Stimulated activated CD8-positive, alpha-beta memory T cell treated with anti-CD3 and anti-CD28 coated beads, Interleukin-2, amount 100 ng/mL, for 1 hour (primary cell): ENCODE data around the gene CTTNBP2.

Experiments
- DNase-seq, 2 donors: peaks; one replicate each; pipeline ENCODE4 v3.0.0-alpha.2; 2020; ENCODE audit warnings: low read depth in 2 of 2

CTTNBP2 gene

DNA sequence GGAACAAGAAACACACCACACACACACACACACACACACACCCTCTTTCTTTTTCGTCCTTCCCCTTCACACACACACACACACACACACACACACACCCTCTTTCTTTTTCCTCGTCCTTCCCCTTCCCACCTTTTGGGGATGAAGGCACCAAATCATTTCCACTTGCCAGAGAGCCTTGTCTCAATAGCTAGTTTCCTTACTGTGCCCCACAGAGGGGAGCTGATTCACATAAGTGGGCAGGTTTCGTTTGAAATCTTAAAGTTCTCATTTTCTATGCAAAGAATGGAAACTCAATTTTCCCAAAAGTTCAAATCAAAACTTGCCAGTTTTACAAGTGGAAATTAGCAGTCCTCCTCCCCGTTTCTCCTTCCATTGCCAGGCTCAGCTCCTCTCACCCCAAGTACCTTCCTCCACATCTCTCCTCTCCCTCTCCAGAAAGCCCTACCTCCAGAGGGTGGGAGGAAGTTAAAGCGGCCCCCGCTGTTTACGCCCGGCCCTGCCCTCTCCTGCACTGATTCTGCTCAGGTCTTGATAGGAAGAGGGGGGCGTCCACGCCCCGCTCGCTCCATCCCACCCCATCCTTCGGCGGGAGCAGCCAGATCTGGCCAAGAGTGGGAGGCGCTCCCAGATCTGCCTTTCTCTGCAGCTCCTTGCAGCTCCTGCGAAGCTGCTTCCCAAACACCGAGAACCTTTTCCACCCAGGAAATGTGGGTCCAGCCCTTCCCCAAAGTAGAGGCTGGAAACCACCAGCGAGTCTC is 1.3 kb downstream of the CTTNBP2 start:
- DNase-seq: no peak

DNA sequence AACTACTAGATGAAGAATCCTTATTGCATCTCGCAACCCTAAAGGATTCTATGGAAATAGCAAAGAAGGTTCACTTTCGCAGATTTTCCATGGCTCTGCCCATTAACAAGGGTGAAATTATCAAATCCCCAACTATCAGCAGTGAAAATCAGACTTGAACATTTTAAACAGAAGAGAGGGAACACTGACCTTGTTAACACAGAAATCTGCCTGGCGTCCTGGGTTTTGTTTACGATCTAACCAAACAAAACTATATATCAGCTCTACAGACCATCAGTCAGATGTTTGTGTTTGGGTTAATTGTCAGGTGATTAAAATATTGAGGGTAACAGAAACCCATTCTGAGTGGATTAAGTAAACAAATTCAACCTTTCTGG is 1.9 kb downstream of the CTTNBP2 start:
- no peak for DNase-seq

DNA sequence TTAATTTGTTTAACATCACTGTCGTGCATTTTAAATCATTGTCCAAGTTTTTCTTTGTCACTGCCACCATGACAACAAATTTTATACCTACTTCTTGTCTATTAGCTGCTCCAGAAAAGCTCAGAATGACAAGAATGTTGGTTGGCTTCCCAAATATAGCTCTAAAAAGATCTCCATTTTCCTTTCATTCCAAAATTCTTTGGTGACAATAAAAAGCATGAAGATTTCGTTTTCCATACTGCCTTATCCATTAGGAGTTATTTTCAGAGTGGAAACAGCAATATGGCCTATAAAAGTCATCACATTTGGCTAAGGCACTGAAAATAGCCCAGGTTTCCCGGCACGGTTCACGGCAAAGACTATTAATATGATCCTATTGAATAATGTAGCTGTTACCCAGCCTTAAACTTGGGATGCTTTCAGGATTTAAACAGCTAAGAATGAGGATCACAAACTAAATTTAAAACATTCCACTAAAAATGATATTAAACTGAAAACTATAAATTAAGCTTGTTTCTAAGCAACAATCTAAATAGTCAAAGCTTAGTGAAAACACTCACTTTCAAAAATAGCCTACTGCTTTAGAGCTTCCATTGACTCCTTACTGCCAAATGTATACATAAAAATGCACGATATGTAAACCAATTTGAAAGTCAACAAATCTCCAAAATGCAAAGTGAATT is 2.7 kb downstream of the CTTNBP2 start:
- no peak for DNase-seq

DNA sequence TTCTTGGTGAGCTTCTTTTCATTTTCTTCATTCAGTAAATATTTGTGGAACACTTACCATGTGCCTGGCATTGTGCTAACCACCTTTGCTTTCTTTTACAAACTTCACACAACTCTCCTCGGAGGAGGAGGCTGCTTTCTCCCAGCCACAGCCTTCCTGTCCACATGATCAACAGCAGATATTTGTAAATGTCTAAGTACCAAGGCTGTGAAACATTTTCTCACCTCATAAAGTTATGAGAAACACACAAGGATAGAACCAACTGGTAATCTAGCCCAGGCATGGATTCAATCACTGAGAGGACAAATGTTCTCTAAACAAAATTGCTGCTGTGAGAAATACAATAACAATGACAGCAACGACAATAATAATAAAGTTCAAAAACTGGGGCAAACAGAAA is 3.9 kb downstream of the CTTNBP2 start:
- DNase-seq: no peak

DNA sequence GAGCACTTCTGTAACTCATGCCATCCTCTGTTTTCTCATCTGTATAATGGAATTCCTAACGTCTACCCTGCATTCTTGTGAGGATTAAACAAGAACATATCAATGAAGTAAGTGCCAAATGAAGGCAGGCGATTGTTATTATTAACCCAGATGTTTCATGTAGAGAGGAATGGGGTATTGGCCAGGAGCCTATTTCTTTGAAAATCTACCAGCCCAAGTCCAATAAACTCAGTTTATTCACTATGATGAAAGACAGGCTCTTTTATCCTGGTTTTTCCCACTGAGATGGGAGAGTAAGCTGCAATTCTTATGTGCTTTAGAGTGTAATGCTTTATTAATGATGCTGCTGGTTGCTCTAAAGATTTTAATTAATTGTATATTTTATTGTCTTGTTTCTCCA is 9.6 kb downstream of the CTTNBP2 start:
- no peak for DNase-seq

DNA sequence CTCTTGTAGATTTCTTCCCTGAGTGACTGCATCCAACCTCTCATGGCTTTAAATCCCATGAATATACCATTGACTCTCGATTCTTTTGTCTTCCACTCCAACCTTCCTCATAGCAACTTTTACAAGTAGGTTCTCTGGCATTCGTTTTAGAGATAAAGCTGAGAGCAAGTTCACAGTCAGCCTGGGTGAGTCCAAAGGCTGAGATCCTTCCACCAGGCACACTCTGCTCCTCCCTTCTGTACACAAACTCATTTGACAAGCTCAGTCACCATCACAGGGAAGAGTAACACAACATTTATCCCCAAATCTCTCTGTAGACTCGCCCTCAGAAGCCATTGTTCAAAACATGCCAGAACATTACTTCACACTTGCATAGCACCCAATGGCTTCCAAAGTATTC is 10.9 kb downstream of the CTTNBP2 start:
- DNase-seq: no peak

DNA sequence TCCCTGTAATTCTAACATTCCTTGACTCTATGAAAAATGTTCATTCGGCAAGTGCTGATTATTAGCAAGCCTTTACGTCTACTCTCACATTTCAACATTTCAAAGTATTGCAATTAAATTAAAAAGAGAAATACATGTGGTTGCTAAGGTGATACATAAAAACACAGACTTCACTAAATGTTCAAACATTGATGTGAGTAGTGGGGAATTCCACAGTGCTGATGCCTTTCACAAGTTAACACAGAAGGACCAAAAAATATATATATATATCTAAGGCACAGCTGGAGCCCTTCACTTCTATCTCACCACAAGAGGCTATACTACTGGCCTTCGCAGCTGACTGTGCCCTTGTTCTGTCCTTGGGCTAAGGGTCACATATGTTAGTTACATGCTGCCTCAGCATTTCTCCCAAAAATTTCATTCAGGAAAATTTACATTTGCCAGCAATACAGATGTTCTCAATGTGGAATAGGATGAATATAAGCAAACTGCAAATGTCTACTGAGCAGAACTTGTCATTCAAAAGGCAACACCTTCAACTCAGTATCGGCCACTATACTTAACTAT is 13.9 kb downstream of the CTTNBP2 start:
- DNase-seq: no peak

DNA sequence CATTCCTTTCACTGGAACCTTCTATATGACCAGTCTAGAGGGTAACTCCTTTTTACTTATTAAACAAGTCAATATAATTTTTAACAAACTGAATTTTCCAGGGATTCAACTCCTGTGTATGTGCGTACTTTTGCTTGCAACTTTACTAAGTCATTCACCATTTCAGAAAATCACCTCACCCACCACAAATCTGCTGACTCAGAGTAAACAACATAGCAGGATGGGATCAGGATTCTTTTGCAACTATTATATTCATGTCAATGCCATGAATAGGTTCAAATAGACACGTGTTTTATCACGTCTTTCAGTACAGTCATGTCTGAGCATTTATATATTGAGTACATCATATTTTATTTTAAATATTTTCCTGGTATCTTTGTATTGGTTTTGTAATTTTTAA is 14.5 kb downstream of the CTTNBP2 start:
- no peak for DNase-seq

DNA sequence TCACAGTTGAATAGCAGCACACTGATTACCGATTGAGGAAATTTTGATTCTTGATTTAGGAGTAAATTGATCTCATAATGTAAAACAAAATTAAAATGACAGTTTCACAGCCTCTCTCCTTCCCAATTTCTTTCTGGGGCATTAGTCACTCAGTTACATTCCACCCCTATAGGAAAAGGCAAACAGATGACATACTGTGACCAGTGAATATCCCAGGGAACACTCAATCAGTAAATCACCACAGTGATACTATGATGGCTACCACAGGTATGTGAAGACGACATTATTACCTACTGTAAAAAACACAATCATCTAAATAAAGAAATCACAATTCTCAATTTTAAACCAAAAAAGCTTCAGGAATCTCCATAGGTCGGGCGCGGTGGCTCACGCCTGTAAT is 15.5 kb downstream of the CTTNBP2 start:
- no peak for DNase-seq

DNA sequence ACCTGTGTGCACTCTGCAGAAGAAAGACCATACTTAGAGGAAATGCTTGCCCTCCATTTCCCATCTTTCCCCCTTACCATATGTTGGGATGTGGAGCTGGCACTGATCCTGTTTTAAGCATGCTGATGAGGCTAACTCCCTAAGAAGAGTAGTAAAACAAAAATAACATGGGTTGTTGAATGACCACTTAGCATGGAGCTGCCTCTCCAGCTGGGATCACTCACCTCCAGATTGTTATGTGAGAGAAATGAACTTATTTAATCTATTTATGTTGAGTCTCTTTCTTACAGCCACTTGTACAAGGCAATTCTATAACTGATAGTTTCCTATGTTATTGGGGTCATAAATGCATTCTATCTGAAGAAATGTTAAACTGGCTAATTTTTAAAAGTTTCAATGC is 17.0 kb downstream of the CTTNBP2 start:
- DNase-seq: no peak

DNA sequence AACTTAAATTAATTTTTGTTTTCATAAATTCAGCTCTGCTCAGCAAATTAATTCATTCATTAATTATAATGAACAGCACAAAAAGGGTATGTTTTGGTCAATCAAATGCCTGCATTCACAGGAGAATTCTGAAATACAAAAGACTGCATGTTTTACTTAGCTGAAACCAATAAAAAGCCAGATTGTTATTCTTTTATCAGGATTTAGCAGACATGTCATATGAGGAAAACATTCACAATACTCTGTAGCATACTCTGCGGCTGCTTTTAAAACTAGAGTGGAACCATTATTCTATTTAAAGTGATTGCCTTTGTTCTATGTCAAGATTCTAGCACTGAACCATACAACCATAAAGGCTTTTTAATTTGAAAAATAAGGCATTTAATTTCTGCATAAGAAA is 19.1 kb downstream of the CTTNBP2 start:
- no peak for DNase-seq

DNA sequence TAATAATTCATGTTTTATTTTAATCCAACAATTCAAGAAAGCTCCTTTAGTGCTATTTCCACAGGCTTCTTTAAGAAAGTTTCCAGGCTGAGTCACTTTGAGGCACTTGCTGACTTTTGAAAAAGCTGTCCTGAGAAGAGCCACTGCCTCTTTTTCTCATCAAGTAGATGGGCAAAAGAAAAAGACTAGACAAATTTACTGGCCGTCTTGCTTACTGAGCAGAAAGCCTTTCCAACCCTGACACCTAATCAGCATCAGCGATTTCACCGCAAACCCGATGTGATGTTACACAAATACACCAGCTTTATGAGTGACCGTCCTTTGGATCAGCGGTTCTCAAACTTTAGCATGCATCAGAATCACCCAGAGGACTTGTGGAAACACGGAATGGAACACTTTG is 24.3 kb downstream of the CTTNBP2 start:
- no peak for DNase-seq

DNA sequence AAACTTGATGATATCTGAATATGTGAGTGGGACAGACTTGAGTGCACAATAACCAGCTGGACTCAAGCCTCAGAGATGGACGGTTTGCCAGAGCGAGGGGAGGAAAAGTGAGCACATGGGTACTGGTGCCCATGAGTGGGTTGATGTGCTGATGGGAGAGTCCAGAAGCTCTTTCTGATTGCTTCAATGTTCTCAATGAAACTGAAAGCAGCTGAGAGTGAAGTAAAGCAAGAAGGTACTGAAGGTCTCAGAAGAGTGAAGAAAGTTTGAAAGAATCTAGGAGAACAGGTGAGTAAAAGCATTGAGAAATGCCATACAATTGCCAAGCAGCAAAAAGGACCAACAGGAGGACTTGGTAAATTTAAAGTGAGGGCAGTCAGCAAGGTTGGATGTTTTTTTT is 28.6 kb downstream of the CTTNBP2 start:
- no peak for DNase-seq

DNA sequence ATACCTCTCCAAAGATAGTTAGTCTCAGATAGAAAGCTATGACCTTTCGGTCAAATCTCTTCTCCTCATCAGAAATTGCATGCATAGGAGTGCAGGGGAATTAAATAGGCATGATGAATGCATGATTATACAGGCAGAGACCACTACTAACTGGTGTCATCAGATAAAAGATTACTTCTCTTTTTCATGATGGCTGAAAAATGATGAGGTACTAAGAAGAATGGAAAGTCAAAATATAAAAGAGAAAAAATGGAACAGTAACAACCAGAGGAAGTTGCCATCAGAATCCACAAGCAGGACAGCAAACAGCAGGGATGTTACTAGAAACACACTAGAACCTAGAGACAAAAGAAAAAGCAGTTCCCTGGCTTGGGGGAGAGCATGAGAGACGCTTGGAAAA is 31.6 kb downstream of the CTTNBP2 start:
- no peak for DNase-seq

DNA sequence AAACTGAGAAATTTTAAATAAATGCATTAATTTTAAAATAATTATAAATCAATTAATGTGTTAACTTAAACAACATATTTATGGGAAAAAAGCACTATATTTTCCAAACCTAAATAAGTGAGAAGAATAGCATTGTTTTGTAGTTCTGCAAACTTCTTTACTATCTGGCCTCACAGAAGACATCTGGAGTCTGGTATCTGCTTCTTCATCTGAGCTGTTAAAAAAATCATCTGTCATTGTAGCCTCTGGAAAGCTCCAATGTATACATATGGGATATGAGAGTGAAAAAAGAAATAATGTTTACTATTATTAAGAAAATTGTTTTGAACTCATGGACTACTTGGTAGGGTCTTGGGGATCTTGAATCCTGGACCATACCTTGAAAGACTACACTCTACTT is 32.2 kb downstream of the CTTNBP2 start:
- no peak for DNase-seq

DNA sequence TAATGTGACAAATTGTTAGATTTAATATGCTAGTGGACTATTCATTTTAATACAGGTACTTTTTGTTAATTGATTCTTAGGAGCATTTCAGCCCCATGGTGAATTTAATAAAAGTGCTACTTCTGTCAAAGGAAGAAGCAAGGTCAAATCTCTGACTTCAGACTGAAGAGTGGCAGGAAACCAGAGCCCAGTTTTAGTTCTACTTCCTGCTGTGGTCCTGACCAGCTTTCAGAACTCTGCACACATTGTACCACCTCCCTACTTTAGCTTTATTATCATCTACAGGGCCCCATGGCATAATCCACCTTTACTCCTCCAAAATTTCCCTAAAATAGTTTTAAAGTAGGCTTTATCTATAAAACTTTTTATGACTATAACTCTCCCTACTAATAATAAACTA is 33.7 kb downstream of the CTTNBP2 start:
- no peak for DNase-seq

DNA sequence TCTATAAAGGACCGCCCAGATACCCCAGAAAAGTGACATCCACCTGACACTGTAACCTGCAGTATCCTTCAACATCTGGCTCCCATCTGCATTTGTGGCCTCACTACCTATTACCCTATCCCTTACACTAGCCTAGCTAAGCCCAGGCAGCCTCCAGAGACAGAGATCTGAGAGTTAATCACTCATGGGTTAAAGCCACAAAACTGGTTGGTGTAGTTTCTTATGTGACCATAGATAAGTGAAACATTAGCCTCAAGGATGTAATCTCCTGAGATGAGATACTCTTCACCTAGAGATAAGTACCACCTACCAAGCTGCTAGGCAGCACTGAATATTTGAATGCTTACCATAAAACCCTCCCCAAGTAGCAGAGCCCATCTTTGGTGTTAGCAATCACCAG is 35.4 kb downstream of the CTTNBP2 start:
- no peak for DNase-seq

DNA sequence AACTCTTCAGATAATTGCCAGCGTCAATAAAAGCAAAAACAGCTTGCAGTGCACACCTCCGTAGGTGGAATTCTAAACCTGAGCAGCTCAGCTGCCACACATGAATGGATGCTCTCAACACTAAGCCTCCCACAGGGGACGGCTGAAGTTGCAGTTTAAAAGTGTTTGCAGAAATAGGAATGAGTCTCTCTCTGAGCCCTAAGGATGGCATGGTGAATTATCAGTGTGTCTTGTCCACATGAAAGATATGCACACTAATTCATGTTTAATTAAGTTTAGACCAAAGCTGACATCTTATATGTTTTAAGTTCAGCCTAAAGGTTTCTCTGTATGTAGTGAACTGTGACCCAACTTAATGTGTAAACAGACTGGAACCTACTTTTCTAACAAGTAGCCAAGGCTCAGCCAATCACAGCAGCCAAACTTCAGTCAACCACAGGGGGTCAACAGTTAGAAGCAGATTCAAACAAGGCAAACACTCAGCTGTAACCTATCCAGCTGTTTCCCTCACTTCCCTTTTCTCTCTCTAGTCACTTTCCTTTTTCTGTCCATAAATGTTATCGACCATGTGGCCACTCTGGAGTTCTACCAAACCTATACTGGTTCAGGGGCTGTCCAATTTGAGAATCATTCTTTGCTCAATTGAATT is 38.1 kb downstream of the CTTNBP2 start:
- no peak for DNase-seq

DNA sequence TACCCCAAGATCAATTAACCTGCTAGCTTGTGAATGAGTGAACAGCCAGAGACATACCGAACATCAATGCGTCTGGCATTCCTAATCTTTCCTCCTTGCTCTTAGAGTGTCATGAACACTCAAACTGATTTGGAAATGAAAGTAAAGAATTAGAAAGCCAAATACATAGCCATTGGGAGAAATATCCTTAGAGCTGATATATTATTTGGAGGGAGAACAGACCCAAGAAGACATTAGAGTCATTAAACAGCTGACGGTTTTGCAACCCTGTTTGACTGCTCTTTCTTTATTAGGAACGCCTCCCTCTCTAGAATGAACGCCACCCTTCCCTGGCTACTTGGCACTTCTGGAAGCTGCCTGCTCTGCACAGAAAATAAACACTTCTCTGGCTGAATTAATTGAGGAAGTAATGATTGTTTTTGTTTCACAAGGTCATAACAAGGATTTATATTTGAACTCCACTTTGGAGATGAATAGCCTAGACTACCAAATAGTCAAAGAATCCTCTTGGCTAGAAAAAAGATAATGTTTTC is 42.8 kb downstream of the CTTNBP2 start:
- no peak for DNase-seq

DNA sequence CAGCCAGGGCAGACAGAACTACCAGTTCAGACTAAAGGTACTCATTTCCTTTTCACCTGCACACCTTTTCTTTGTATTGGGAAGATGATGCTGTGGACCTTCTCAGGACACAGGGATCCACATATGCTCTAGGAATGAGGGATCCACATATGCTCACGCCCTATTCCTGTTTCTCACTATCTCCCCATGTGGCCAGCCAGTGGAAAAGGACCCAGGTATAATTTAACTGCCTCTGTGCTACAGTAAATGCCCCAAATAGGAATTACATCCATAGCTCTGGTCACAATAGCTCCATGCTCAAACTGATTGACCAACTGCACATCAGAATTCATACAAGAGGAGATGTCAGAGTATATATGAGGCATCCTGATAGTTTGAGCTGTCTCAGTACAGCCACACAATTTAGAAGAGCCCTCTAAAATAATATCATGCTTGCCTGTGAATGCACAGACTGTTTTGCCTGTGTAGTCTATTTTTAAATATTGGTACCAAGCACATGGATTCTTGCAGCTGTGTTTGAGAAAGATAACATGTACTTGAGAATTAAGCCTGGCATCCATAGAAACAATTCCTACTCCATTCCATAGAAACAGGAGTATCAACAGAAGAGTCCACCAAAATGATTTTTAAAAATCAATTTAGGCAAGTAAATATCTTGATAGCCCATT is 43.7 kb downstream of the CTTNBP2 start:
- no peak for DNase-seq

DNA sequence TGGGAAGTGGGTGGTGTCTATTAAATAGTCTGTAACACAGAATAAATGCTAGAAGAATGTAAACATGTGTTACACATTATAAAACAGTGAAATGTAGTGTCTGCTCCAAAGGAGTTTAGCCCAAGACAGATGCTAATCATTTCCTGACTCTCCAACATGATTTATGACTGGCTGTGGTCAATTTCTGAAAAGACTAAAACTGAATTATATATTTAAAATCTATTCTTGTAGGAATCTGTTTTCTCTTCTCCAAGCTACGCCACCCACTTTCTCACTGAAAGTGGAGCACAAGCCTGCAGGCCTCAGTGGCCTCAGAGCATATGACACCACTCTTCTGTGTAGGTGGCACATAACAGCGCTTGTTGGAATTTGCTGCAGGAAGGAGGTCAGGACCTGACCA is 44.4 kb downstream of the CTTNBP2 start:
- no peak for DNase-seq

DNA sequence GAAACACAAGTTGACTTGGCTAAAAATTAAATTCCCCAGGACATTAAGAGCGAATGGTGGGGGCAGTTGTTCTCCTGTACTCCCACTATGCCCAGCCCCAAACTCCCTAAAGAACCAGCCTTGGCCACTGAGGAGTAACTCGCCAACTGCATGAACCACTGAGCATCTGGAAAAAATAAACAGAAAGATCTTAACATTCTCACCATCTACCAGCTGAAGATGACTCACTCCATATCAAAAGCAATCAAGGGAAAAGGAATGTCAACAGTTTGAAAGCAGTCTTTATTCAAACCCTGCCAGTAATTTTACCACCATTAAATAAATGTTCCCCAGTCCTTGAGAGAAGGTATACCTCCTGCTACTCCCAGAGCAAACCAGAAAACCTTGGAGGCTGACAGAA is 45.4 kb downstream of the CTTNBP2 start:
- no peak for DNase-seq
